Measurements from ENCODE around the gene GRIK5.

GRIK5 gene

GRCh38 chr19:41958367-41959055 lies 111.5 kb downstream of the GRIK5 start:
- TF ChIP-seq, protein P1, sequence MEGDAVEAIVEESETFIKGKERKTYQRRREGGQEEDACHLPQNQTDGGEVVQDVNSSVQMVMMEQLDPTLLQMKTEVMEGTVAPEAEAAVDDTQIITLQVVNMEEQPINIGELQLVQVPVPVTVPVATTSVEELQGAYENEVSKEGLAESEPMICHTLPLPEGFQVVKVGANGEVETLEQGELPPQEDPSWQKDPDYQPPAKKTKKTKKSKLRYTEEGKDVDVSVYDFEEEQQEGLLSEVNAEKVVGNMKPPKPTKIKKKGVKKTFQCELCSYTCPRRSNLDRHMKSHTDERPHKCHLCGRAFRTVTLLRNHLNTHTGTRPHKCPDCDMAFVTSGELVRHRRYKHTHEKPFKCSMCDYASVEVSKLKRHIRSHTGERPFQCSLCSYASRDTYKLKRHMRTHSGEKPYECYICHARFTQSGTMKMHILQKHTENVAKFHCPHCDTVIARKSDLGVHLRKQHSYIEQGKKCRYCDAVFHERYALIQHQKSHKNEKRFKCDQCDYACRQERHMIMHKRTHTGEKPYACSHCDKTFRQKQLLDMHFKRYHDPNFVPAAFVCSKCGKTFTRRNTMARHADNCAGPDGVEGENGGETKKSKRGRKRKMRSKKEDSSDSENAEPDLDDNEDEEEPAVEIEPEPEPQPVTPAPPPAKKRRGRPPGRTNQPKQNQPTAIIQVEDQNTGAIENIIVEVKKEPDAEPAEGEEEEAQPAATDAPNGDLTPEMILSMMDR (conservative IDR thresholded peaks at IDR 0.05; ENCODE audit: low read depth), result no peak
- H3K27ac ChIP-seq, result peak overlapping the region; percentile 83
- ChIA-PET POLR2A (ENCODE audit: low non-redundant PET) (interaction anchor here (0.5 to 0.8 kb wide), 2 partner anchors 8 to 99 kb away, joined by 3 to 4 read pairs; partner anchors contain the start of gene RPS19), CTCF (interaction anchor here (0.9 to 3.1 kb wide), 8 partner anchors 19 to 205 kb away, joined by 3 to 21 read pairs (median 7); partner anchors contain the start of gene CD79A)
- peak; percentile 74 for DNase-seq (ENCODE audit: low spot score)

DNA sequence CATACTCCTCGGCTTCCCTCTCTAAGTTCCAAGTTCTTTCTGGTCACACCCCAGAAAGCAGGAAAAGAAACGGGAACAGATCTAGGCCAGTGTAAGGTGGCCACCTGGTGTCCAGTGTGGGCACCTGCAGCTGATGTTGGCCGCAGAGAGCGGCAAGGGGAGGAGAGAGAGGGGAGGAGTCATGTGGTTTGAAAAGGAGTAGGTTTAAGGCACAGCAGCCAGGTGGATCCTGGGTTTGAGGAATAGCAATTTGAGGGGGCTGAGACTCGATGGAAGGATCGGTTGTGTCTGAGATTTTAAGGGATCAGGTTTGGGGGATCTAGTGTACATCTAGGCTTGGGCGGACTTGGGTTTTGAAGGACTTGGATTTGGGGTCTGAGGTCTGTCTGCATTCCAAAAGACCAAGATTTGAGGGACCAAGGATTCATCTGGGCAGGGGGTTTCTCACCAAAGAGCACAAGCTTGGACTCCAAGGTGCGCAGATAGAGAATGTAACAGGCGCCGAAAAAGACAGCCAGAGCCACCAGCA lies 112.1 kb downstream of the GRIK5 start:
- POLR2A ChIA-PET (ENCODE audit: low non-redundant PET), result no interaction called here
- peak overlapping the region; percentile 83 for H3K27ac ChIP-seq
- DNase-seq (ENCODE audit: low spot score), result peak; percentile 92
- CTCF ChIA-PET, result interaction anchor here (0.9 to 3.1 kb wide), 8 partner anchors 18 to 205 kb away, joined by 3 to 21 read pairs (median 7); partner anchors contain the start of gene CD79A
- TF ChIP-seq, protein P1 (conservative IDR thresholded peaks at IDR 0.05; ENCODE audit: low read depth), result peak; percentile 93

GRCh38 chr19:41957161-41957837 lies 112.7 kb downstream of the GRIK5 start:
- DNase-seq (ENCODE audit: low spot score), result no peak
- CTCF ChIA-PET, result interaction anchor here (0.6 to 3.1 kb wide), 6 partner anchors 17 to 103 kb away, joined by 3 to 21 read pairs (median 4); no protein-coding TSS in a partner anchor
- TF ChIP-seq, protein P1 (conservative IDR thresholded peaks at IDR 0.05; ENCODE audit: low read depth), result no peak
- H3K27ac ChIP-seq, result peak overlapping the region; percentile 83
- POLR2A ChIA-PET (ENCODE audit: low non-redundant PET), result no interaction called here

GRCh38 chr19:41956621-41957020 lies 113.4 kb downstream of the GRIK5 start:
- CTCF ChIA-PET, result interaction anchor here (0.6 to 3.1 kb wide), 5 partner anchors 69 to 104 kb away, joined by 3 to 21 read pairs (median 3); no protein-coding TSS in a partner anchor
- TF ChIP-seq, protein P1 (conservative IDR thresholded peaks at IDR 0.05; ENCODE audit: low read depth), result no peak
- POLR2A ChIA-PET (ENCODE audit: low non-redundant PET), result no interaction called here
- peak overlapping the region; percentile 83 for H3K27ac ChIP-seq
- DNase-seq (ENCODE audit: low spot score), result no peak

DNA sequence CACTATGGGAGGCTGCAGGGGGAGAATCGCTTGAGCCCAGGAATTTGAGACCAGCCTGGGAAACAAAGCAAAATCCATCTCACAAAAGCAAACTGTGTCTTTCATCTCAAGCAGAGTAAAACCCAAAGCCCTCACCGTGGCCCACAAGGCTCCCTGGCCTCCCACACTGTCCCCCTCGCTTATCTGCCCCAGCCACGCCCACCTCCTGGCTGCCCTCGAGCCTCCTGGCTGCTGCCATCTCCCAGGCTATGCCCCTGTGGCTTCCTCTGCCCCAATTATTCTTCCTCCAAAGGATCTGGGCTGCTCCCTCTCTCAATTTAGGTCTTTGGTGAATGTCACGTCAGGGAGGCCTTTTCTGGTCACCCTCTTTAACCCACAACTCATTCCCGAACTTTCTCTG lies 114.5 kb downstream of the GRIK5 start:
- DNase-seq (ENCODE audit: low spot score), result no peak
- peak overlapping the region; percentile 83; the same call in 1 of the 2 replicates for H3K27ac ChIP-seq
- ChIA-PET POLR2A (ENCODE audit: low non-redundant PET) (no interaction called here), CTCF (no interaction called here)
- TF ChIP-seq, protein P1 (conservative IDR thresholded peaks at IDR 0.05; ENCODE audit: low read depth), result no peak

GRCh38 chr19:41951686-41952172 lies 118.3 kb downstream of the GRIK5 start:
- POLR2A ChIA-PET (ENCODE audit: low non-redundant PET), result no interaction called here
- CTCF ChIA-PET, result interaction anchor here (0.6 to 2.3 kb wide), 5 partner anchors 10 to 305 kb away, joined by 3 to 15 read pairs (median 3); no protein-coding TSS in a partner anchor
- peak; percentile 80 for DNase-seq (ENCODE audit: low spot score)

More at GRCh38 chr19:41951686-41952172, 118.3 kb downstream of the GRIK5 start:
- TF ChIP-seq, protein P1 (conservative IDR thresholded peaks at IDR 0.05; ENCODE audit: low read depth), result peak; percentile 95
- H3K27ac ChIP-seq, result no peak overlapping the region
